T-helper 1 cell (primary cell): ENCODE measurements around the gene BRD3.

Experiments used
- DNase-seq, 5 donors: peaks; one replicate each; pipeline ENCODE4 v3.0.0-alpha.2; 2012 to 2020

The BRD3 gene

GRCh38 chr9:134066526-134066912, 1.3 kb downstream of the BRD3 start:
- DNase-seq: no peak

GRCh38 chr9:134065612-134066419, 2.0 kb downstream of the BRD3 start:
- peak in 3 of 5 donors; percentile 27 to 86 (median 41) for DNase-seq

- no peak for DNase-seq
These were observed 3.1 kb downstream of the BRD3 start for GRCh38 chr9:134064711-134065110.

- no peak for DNase-seq
These were observed 4.0 kb downstream of the BRD3 start for GRCh38 chr9:134063571-134064450.

DNA sequence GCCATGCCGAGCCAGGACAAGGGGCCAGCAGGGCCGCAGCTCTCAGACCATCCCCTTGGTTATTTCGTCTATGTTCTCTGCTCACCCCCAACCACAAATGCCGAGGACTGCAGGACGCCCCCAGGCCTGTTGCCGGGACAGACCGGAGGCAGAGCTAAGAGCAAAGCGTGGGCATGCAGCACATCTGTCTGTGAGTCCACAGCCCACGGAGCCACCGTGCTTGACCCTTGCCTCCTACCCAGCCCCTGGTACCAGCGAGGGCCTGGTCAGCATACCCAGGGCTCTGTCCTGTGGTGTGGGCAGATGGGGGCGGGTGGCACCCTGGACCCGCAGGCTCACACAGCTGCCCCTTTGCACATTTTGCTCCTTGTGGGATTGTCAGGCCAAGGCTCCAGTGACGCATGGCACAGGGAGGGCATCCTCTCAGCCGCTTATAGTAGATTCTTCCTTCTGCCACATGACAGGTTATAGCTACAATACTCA, 4.7 kb downstream of the BRD3 start:
- DNase-seq: no peak

DNA sequence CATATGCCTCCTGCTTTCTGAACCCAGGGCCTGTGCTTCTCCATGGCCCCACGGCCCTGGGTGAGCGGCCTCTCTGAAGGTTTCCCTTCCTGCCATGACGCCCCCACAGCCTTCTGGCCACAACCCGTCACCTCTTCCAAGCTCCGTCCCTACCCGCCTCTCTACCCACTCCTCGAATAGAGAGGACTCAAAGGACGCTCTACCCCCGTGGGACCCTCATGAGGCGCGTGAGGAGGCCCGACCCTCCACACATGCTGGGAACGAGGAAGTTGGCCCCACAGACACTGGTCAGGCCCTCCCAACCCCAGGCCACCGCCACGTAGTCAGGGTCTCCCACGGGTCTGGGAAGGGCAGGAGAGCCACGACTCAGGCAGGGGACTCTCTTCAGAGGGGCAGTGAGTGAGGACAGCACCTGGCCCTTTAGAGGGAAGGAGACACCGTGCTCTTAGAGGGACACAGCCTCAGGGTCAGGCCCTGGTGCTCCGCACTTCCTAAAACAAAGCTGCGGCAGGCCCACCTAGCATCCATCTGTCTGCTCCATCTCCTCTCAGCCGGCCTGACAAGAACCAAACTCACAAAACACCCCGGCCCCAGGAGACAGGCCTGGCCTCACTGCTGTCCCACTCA, 5.3 kb downstream of the BRD3 start:
- DNase-seq: no peak

GRCh38 chr9:134061688-134062371, 6.0 kb downstream of the BRD3 start:
- no peak for DNase-seq

- no peak for DNase-seq
These were observed 6.7 kb downstream of the BRD3 start for GRCh38 chr9:134061019-134061687.

DNA sequence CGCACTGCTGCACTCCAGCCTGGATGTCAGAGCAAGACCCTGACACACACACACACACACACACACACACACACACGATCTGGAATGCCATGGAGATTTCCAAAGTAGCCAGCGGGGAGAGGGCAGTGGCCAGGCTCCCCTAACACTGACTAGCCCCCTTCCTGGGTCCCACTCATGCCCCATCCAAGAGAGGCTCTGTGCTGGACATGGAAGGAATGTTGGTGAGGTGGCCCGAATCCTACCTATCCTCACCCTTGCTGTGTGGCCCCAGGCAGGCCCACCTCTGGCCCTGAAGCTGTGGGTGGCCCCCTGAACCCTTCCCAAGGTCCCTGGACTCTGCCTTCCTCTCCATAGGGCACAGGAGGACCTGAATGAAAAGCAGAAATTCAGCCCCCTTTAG, 7.3 kb downstream of the BRD3 start:
- DNase-seq: no peak

DNA sequence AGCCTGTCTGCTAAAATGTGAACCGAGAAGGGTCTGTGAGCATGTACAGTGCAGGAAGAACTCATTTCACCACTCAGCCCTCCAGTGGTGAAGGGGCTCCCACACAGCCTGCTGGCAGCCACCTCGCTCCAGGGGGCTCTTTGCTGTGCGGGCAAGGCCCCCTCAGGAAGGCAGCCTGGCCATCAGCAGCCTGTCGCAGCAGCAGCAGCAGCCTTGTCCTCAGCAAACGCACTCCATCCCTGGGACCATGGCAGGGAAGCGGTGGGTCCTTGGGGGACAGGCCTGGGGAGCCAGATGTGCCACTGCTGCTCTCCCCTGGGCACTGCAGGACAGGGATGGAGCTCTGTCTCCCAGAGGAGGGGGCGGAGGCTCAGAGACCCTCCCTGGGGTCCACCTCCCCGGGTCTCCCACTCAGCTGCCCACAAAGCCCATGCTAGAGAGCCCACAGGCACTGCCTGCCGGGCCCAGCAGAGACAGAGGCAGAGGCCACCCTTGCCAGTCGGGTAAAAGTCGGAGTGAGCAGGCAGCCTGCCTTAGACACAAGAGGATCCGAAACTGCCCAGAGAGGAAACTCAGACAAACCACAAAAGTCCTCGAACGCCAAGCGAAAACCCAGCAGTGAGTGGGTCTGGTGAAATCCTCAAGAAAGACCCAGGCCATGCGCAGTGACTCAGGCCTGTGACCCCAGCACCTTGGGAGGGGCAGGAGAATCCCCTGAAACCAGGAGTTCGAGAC, 8.0 kb downstream of the BRD3 start:
- DNase-seq: peak in 1 of 5 donors; percentile 30

DNA sequence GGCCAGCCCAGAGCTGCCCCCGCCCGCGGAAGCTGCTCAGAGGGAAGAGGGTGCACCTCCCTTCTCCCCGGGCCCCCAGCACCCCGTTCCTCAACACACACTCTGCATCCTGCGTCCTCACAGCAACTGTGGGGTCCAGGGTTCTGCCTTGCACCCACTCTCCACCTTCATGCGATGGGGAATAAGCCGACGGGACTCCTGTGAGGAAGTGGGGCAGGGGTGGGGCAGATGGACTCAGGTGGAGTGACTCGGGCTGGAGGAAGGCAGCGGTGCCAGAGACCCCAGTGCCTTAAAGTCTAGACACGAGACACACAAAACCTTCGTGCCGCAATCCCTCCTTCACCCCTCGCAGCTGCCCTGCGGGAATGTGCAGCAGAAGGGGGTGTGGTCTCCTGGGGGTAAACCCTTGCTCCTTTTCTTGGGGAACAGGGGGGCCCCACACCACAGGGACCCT, 8.6 kb downstream of the BRD3 start:
- DNase-seq: peak in 1 of 5 donors; percentile 3

DNA sequence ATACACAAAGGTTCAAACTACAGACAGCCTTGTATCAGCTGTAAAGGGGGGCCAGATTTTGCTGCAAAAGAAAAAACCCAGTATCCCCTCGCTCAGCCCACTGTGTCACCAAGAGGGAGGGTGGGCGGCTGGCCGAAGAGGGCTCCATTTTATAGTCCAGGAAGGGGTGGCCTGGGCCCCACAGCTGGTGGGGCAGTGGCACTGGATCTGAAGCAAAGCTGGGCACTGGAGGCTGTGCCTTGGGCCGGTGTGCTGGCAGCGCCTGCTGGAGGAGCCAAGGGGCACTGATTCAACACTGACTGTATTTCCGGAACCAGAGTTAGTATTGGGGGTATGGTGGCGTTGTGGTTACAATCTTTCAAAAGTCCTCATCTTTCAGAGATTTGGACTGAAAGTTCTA, 9.1 kb downstream of the BRD3 start:
- DNase-seq: peak in 1 of 5 donors; percentile 2

- DNase-seq: peak in 1 of 5 donors; percentile 8
These were observed 9.8 kb downstream of the BRD3 start for GRCh38 chr9:134057751-134058701.

- peak in 1 of 5 donors; percentile 4 for DNase-seq
These were observed 10.5 kb downstream of the BRD3 start for GRCh38 chr9:134057307-134057657.

DNA sequence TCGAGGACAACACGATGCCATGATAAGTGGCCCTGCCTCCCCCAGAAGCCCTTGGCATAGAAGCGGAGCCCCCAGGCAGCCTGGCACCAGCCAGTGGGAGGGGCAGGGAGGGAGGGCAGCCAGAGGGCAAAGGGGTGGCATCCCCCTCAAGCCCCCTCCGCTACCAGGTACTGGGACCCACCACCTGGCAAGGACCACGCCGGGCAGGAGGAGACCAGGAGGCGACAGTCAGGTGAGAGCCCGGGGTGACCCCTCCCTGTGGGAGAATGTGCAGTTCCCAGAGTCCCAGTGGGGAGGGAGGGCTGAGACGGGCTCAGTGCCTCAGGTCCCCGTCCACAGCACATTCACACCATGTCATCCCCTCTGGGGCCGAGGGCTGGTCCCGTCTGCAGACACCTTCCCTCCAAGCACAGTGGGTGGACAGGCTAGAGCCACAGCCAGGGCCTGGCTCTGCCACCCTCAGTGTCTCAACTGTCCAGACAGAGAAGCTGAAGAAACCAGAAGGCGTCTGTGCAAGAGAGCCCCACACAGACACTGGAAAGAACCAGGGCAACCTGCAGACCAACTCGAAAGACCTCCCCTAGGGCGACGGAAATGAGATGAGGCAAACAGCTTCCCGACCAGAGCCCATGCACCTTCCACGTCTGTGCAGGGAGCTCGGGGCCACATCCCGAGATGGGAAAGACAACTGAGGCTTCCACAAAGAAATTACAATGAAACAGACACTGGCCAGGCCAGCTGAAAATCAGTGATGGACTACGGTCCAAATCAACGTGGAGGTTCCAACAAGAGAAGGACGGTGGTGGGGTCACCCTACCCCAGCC, 11.1 kb downstream of the BRD3 start:
- DNase-seq: peak in 1 of 5 donors; percentile 11

DNA sequence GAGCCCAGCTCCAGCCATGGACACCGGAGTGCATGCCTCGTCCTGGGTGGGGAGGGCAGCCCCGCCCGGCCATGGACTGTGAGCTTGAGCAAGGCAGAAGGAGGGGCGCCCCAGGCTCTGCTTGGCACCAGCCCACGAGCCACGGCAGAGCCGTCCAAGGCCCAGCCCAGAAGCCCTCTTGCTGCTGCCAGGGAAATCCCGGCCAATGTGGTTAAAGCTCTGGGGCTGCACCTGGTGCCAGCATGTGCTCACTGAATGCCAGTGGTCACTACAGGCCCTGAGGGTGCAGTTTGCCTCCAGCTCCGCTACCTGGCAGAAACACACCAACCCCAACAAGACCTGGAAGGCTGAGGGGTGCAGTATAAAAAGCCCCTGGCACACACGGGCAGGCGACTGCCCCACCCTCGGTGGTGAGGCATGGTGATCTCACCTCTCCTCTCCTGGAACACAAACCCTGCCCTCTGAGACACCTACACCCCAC, 11.8 kb downstream of the BRD3 start:
- DNase-seq: peak in 1 of 5 donors; percentile 11

DNA sequence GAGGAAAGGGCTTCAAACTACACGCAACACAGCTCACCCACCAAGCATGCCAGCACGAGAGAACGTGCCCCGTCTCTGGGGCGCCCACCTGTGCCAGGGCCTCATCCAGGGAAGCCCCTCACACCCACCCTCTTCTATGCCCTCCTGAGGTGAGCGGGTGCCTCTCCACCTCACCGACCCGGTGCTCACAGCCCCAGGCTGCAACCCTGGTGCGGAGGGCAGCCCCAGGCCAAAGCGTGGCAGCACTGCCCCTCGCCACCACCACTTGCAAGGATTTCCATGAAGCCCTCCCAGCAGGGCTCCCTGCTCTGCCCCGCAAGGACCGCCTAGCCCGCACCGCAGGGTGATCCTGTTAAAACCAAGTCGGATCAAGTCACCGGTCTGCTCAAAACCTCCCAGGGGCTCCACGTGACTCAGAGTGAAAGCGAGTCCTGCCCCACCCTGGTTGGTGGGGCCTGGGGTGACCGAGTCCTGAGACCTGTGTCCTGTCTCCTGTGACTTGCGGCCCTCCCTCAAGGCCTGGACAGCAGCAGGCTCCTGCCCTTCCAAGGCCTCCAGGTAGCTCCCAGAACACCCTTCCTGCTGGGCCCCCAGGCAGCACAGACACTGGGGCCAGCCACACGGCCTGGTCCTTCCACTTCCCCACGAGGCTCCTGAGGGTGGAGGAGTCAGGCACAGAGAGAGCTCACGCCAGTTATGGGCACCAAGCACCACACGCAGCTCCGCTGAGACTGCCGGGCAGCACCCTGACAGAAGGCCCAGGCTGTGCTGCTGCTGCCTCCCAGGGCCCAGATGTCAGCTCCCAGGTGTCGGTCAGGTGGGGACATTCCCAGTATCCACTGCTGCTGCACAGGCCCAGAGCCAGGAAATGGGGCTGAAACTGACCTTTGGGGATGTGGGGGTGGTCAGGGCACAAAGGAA, 12.7 kb downstream of the BRD3 start:
- peak in 1 of 5 donors; percentile 9 for DNase-seq
